Measurements from ENCODE around the gene P2RY8. TPM values are rescaled to one million over a fixed set of nuclear protein-coding genes. Genes with fewer than 3 reads are reported as not detected.
"Not testable (repeated sequence)": the region's sequence is repeated elsewhere in the genome, so short reads cannot be mapped to it uniquely, and the experiment has no call there.

Gene P2RY8
- total RNA-seq, 2 experiments from 2014 or later, result 62.9 to 65.5 TPM

DNA sequence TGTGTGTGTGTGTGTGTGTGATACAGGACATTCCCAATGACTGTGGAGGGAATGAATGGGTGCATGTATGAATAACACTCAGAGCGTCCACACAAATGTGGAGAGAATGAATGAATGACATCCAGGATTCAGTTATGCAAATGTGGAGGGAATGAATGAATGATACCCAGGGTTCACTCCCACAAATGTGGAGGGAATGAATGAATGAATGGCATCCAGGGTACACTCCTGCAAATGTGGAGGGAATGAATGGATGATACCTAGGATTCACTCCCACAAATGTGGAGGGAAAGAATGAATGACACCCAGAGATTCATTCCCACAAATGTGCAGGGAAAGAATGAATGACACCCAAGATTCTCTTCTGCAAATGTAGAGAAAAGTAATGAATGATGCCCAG, 48.2 kb downstream of the P2RY8 start:
- no peak for DNase-seq
- Mint-ChIP-seq H3K27me3 (ENCODE audit: low read depth) (no peaks in the 10 kb centered on the region), H3K27ac (peak overlapping the region; percentile 78), H3K4me3 (no peak overlapping the region), H3K4me1 (ENCODE audit: low read depth) (peaks cover 56% of the 10 kb centered on the region), H3K9me3 (ENCODE audit: insufficient read depth) (peaks cover 11% of the 10 kb centered on the region), H3K36me3 (ENCODE audit: low read depth) (peaks cover 60% of the 10 kb centered on the region)
- ATAC-seq, result no peak
- CTCF ChIA-PET, result no interaction called here
- POLR2A ChIA-PET, result no interaction called here

DNA sequence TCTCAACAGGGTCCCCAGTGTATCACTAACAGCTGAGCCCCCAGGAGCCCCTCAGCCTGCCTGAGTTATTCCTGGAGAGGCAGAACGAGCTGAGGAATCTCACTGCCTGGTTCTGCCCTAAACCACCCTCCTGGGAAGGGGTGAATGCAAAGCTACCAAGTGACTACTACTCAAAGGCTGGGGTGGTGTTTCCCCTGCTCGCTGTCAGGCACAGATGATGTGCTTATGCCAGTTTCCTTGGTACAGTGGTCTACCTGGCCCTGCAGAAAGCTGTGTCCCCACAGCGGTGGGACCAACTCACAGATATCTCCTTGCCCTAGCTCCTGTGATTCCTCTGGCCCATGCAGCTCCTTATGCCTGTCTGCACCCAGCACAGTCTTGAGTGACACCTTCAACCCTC, 48.8 kb downstream of the P2RY8 start:
- CTCF ChIA-PET, result no interaction called here
- peaks cover 63% of the 10 kb centered on the region for H3K36me3 Mint-ChIP-seq (ENCODE audit: low read depth)
- no peaks in the 10 kb centered on the region for H3K27me3 Mint-ChIP-seq (ENCODE audit: low read depth)

DNA sequence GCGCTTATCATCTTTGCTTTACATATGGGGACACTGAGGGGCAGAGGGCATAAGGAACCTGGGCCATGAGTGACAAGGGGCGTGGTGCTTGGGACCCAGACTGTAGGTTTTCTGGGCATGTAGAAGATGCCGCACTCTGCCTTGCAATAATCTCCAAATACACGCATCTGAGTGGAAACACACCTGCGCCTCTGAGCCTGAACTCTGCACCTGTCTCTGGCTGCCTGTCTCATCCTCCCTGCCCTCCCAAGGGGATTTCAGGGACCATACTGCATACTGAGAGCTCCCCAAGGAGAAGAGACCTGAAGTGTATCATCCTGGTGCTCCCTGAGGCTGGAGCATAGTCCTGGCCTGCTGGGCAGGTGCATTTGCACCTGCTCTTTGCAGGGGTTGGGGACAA, 49.6 kb downstream of the P2RY8 start:
- peaks cover 55% of the 10 kb centered on the region for H3K4me1 Mint-ChIP-seq (ENCODE audit: low read depth)
- no peak overlapping the region for H3K27ac Mint-ChIP-seq
- H3K36me3 Mint-ChIP-seq (ENCODE audit: low read depth), result peaks cover 67% of the 10 kb centered on the region
- DNase-seq (no peak), ATAC-seq (no peak)
- POLR2A ChIA-PET, result no interaction called here
- H3K4me3 Mint-ChIP-seq, result no peak overlapping the region
- peaks cover 11% of the 10 kb centered on the region for H3K9me3 Mint-ChIP-seq (ENCODE audit: insufficient read depth)
- CTCF ChIA-PET, result no interaction called here
- H3K27me3 Mint-ChIP-seq (ENCODE audit: low read depth), result no peaks in the 10 kb centered on the region

More for the DNA sequence above, 48.8 kb downstream of the P2RY8 start:
- DNase-seq (no peak), ATAC-seq (no peak)
- Mint-ChIP-seq H3K4me3 (no peak overlapping the region), H3K9me3 (ENCODE audit: insufficient read depth) (peaks cover 11% of the 10 kb centered on the region), H3K4me1 (ENCODE audit: low read depth) (peaks cover 57% of the 10 kb centered on the region), H3K27ac (peak overlapping the region; percentile 78)
- POLR2A ChIA-PET, result no interaction called here

DNA sequence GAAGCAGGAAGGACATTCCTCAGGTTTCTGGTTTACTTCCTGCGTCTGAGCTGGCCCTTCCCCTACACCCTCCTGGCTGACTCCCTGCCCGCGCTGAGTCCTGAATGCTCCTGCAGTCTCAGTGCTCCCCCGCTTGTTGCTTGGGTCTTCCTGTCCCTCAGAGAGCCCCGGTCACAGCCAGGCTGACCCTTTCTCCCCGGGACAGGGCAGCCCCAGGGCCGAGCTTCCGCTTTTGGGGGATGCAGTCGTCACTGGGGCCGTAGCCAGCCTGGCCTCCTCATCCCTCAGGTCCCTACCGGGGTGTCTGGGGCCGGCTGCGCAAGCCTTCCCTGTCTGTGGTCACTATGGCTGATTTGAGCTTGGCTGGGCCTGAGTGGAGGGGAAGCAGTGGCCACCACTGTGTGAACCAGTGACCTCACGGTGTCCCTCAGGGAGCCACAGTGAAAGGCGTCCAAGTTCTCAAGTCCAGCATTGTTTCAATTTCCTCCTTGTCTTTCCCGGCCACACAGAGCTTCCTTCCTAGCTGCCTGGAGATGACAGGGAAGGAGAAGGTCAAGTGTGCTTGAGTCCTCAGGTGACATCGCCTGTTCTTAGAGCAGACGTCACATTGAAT, 50.1 kb downstream of the P2RY8 start:
- Mint-ChIP-seq H3K27me3 (ENCODE audit: low read depth) (no peaks in the 10 kb centered on the region), H3K4me1 (ENCODE audit: low read depth) (peaks cover 55% of the 10 kb centered on the region), H3K9me3 (ENCODE audit: insufficient read depth) (peaks cover 11% of the 10 kb centered on the region), H3K27ac (no peak overlapping the region), H3K4me3 (no peak overlapping the region), H3K36me3 (ENCODE audit: low read depth) (peaks cover 65% of the 10 kb centered on the region)
- ChIA-PET POLR2A (no interaction called here), CTCF (no interaction called here)
- ATAC-seq, result no peak
- DNase-seq, result peak; percentile 18

DNA sequence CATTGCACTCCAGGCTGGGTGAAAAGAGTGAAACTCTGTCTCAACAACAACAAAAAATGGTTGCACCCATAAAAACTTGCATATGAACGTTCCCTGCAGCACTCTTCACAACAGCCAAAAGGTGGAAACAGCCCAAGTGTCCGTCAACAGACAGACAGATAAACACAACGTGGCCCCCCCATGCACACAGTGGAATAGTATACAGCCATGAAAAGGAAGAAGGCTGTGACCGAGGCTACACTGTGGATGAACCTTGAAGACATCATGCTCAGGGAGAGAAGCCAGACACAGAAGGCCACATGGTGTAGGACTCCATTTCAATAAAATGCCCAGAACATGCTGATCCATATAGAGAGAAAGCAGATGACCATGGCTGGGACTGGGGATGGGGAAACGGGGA, 50.8 kb downstream of the P2RY8 start:
- Mint-ChIP-seq H3K36me3 (ENCODE audit: low read depth) (peaks cover 65% of the 10 kb centered on the region), H3K4me3 (no peak overlapping the region), H3K27ac (no peak overlapping the region), H3K27me3 (ENCODE audit: low read depth) (no peaks in the 10 kb centered on the region), H3K9me3 (ENCODE audit: insufficient read depth) (peaks cover 7% of the 10 kb centered on the region), H3K4me1 (ENCODE audit: low read depth) (peaks cover 57% of the 10 kb centered on the region)
- CTCF ChIA-PET, result no interaction called here
- POLR2A ChIA-PET, result no interaction called here
- ATAC-seq (no peak), DNase-seq (peak; percentile 15)

DNA sequence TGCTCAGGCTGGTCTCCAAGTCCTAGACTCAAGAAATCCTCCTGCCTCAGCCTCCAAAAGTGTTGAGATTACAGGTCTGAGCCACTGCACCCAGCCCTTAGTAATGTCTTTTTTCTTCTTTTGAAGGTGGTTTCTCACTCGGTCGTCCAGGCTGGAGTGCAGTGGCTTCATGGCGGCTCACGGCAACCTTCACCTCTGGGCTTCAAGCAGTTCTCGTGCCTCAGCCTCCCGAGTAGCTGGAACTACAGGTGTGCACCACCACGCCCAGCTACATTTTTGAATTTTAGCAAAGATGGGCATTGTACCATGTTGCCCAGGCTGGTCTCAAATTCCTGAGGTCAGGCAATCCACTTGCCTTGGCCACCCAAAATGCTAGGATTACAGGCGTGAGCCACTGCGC, 52.0 kb downstream of the P2RY8 start:
- ChIA-PET POLR2A (no interaction called here), CTCF (no interaction called here)
- peak; percentile 19 for DNase-seq
- no peaks in the 10 kb centered on the region for H3K27me3 Mint-ChIP-seq (ENCODE audit: low read depth)
- no peak overlapping the region for H3K27ac Mint-ChIP-seq
- peaks cover 9% of the 10 kb centered on the region for H3K9me3 Mint-ChIP-seq (ENCODE audit: insufficient read depth)
- no peak for ATAC-seq
- H3K4me3 Mint-ChIP-seq, result no peak overlapping the region
- peaks cover 69% of the 10 kb centered on the region for H3K4me1 Mint-ChIP-seq (ENCODE audit: low read depth)
- peaks cover 73% of the 10 kb centered on the region for H3K36me3 Mint-ChIP-seq (ENCODE audit: low read depth)

DNA sequence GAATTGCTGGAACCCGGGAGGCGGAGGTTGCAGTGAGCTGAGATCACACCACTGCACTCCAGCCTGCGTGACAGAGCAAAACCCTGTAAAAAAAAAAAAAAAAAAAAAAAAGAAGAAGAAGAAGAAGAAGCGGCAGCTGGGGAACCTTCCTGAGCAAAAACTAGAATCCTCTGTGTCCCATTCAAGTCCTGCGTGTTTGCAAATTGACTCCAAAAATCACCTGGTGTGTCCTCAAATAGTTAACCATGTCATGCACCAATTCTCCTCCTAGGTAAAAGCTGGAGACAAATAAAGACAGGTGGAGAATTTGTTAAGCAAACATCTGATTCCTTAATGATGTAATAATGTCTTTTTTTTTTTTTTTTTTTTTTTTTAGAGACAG, 52.4 kb downstream of the P2RY8 start:
- Mint-ChIP-seq H3K36me3 (ENCODE audit: low read depth) (peaks cover 77% of the 10 kb centered on the region), H3K9me3 (ENCODE audit: insufficient read depth) (peaks cover 13% of the 10 kb centered on the region), H3K27me3 (ENCODE audit: low read depth) (no peaks in the 10 kb centered on the region), H3K4me1 (ENCODE audit: low read depth) (peaks cover 73% of the 10 kb centered on the region), H3K27ac (peak overlapping the region; percentile 88), H3K4me3 (no peak overlapping the region)
- peak; percentile 11 for DNase-seq
- no peak for ATAC-seq
- ChIA-PET POLR2A (no interaction called here), CTCF (no interaction called here)

DNA sequence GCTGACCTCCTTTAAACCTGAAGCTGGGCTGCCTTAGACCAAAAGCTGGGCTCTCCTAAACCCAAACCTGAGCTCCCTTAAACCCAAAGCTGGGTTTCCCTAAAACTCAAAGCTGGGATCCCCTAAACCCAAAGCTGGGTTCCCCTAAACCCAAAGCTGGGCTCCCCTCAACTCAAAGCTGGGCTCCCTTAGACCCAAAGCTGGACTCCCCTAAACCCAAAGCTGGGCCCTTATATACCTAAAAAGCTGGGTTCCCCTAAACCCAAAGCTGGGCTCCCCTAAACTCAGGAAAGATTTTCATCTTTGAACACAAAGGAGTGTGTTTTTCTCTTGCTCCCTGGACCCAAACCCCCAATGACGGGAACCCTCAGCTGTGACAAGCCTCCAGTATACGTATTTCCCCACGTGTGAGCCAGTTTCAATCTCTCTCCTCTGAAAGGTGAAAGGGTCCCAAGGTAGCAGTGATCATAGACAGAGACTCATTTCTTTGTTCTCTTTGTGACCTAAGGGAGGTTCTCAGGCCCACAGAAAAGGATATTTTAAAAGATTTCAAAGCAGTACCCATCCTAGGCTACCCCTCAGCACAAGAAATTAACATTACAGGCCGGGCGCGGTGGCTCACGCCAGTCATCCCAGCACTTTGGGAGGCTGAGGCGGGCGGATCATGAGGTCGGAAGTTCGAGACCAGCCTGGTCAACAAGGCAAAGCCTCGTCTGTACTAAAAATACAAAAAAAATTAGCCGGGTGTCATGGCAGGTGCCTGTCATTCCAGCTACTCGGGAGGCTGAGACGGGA, 52.9 kb downstream of the P2RY8 start:
- CTCF ChIA-PET, result no interaction called here
- Mint-ChIP-seq H3K9me3 (ENCODE audit: insufficient read depth) (peaks cover 15% of the 10 kb centered on the region), H3K27me3 (ENCODE audit: low read depth) (no peaks in the 10 kb centered on the region), H3K36me3 (ENCODE audit: low read depth) (peaks cover 78% of the 10 kb centered on the region), H3K4me3 (no peak overlapping the region), H3K4me1 (ENCODE audit: low read depth) (peaks cover 78% of the 10 kb centered on the region), H3K27ac (peak overlapping the region; percentile 88)
- ATAC-seq, result no peak
- peak; percentile 20 for DNase-seq
- POLR2A ChIA-PET, result no interaction called here

DNA sequence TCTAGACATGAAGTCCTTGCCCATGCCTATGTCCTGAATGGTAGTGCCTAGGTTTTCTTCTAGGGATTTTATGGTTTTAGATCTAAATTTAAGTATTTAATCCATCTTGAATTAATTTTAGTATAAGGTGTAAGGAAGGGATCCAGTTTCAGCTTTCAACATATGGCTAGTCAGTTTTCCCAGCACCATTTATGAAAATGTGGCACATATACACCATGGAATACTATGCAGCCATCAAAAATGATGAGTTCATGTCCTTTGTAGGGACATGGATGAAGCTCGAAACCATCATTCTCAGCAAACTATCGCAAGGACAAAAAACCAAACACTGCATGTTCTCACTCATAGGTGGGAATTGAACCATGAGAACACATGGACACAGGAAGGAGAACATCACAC, 54.5 kb downstream of the P2RY8 start:
- Mint-ChIP-seq H3K4me1 (ENCODE audit: low read depth) (peaks cover 84% of the 10 kb centered on the region), H3K36me3 (ENCODE audit: low read depth) (peaks cover 77% of the 10 kb centered on the region), H3K9me3 (ENCODE audit: insufficient read depth) (peaks cover 17% of the 10 kb centered on the region), H3K27ac (peak overlapping the region; percentile 99), H3K4me3 (peak overlapping the region; percentile 82)
- DNase-seq; CTCF ChIA-PET; H3K27me3 Mint-ChIP-seq (ENCODE audit: low read depth); ATAC-seq; POLR2A ChIA-PET: not testable (repeated sequence)

DNA sequence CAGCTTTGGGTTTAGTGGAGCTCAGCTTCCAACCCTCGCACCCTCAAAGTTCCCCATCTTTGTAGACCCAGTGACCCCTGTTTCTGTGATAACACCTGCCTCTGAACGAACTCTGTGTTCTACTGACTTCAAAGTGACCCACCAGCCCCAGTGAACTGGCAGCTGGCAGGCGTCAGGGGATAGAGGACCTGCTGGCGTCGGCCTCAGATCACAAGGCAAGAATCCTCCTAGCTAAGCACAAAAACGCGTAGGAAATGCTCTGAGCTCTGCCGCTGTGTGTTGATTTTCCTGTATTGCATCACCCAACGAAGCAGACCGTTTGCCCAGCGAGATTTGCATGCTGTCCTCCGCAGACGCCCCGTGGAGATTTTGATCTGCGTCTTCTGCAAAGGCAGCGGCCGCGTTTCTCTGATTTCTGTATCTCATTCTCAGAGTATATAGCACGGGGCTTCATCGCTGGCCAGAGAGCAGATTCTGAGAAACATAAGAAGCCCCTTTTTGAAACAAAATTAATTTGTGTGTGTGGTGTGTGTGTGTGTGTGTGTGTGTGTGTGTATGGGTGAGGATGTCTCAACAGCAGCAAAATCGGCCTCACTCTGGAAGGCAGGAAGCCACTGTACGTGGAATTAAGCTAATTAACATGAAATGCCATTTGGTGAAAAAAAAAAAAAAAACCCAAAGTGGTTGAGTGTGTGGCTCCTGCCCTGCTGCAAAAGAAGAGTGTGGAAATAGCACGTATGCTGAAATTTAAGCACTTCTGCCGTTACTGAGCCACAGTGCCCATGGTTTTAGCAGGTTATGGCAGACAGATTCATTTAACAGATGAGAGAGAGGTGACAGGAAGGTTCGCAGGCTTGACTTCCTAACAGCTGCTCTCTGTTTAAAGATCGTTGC, 55.1 kb downstream of the P2RY8 start:
- Mint-ChIP-seq H3K27me3 (ENCODE audit: low read depth) (no peaks in the 10 kb centered on the region), H3K9me3 (ENCODE audit: insufficient read depth) (peaks cover 17% of the 10 kb centered on the region), H3K4me1 (ENCODE audit: low read depth) (peaks cover 84% of the 10 kb centered on the region), H3K27ac (peak overlapping the region; percentile 99), H3K36me3 (ENCODE audit: low read depth) (peaks cover 77% of the 10 kb centered on the region), H3K4me3 (peak overlapping the region; percentile 82)
- ChIA-PET POLR2A (no interaction called here), CTCF (no interaction called here)
- peak; percentile 88 for ATAC-seq
- peak; percentile 91 for DNase-seq

DNA sequence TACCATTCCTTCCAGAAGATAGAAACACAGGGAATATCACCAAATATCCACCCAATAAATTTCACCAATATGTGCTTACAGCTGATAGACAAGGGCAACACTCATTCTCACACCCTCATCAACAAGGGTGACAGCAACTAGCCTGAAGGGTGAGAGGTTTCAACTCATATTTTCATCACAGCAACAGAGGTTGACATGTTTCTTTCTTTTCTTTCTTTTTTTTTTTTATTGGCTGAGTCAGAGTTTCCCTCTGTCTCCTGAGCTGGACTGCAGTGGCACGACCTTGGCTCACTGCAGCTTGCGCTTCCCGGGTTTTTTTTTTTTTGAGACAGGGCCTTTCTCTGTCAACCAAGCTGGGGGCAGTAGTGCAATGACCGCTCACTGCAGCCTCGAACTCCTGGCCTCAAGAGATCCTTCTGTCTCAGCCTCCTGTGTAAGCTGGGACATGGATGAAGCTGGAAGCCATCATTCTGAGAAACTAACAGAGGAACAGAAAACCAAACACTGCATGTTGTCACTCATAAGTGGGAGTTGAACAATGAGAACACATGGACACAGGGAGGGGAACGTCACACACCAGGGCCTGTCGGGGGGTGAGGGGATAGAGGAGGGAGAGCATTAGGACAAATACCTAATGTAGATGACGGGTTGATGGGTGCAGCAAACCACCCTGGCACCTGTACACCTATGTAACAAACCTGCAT, 56.8 kb downstream of the P2RY8 start:
- peaks cover 77% of the 10 kb centered on the region for H3K36me3 Mint-ChIP-seq (ENCODE audit: low read depth)
- POLR2A ChIA-PET, result no interaction called here

More for the DNA sequence above, 56.8 kb downstream of the P2RY8 start:
- CTCF ChIA-PET, result no interaction called here
- DNase-seq, result peak; percentile 19
- peaks cover 83% of the 10 kb centered on the region for H3K4me1 Mint-ChIP-seq (ENCODE audit: low read depth)
- peak overlapping the region; percentile 22 for H3K4me3 Mint-ChIP-seq
- H3K27ac Mint-ChIP-seq, result peak overlapping the region; percentile 99
- peaks cover 17% of the 10 kb centered on the region for H3K9me3 Mint-ChIP-seq (ENCODE audit: insufficient read depth)
- H3K27me3 Mint-ChIP-seq (ENCODE audit: low read depth), result no peaks in the 10 kb centered on the region
- ATAC-seq, result no peak
